HG03354 (cell line): ENCODE data around the gene CCNI.
"Not testable (repeated sequence)": the region's sequence is repeated elsewhere in the genome, so short reads cannot be mapped to it uniquely, and the experiment has no call there.

Source experiments
- ATAC-seq: cut with Tn5 transposase; IDR thresholded peaks from one replicate; pipeline ENCODE4 v1.9.1; 2021; ENCODE audit warnings: mild to moderate bottlenecking; ENCODE audit not compliant: unreplicated experiment, poor library complexity, severe bottlenecking

CCNI gene

DNA sequence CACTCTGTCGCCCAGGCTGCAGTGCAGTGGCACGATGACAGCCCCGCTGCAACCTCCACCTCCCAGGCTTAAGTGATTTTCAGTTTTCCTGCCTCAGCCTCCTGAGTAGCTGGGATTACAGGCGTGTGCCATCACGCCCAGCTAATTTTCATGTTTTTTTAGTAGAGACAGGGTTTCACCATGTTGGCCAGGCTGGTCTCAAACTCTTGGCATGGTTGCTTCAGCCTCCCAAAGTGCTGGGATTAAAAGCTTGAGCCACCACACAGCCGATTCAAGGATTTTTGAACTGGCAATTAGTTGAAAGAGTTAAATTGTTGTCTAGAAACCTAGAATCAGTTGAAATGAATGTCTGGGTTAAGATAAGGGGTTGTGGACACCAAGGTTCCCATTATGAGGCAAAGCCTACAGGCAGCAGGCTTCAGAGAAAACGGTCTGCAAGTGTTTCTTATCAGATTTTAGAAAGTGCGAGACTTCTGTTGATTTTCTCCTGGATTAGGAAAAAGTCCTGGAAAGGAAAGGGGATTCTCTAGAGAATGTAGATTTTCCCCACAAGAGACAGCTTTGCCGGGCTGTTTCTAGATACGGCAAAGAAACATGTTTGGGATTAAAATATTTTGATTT lies 8.3 kb upstream of the CCNI start:
- no peak for ATAC-seq

- no peak for ATAC-seq
Observed at GRCh38 chr4:77082886-77083608, 7.3 kb upstream of the CCNI start.

- ATAC-seq, result not testable (repeated sequence)
Observed at GRCh38 chr4:77080806-77081205, 5.0 kb upstream of the CCNI start.

DNA sequence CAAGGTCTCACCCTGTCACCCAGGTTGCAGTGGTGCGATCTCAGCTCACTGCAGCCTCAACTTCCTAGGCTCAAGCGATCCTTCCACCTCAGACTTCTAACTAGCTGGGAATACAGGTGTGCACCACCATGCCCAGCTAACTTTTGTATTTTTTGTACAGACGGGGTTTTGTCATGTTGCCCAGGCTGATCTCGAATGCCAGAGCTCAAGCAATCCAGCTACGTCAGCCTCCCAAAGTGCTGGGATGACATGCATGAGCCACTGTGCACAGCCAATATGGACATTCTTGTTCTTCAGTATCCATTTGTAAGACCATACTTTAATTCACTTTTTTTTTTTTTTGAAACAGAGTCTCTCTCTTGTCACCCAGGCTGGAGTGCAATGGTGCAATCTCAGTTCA lies 3.5 kb upstream of the CCNI start:
- no peak for ATAC-seq

GRCh38 chr4:77078401-77078800 lies 2.6 kb upstream of the CCNI start:
- ATAC-seq, result no peak

- no peak for ATAC-seq
Observed at GRCh38 chr4:77076889-77077635, 1.3 kb upstream of the CCNI start.

DNA sequence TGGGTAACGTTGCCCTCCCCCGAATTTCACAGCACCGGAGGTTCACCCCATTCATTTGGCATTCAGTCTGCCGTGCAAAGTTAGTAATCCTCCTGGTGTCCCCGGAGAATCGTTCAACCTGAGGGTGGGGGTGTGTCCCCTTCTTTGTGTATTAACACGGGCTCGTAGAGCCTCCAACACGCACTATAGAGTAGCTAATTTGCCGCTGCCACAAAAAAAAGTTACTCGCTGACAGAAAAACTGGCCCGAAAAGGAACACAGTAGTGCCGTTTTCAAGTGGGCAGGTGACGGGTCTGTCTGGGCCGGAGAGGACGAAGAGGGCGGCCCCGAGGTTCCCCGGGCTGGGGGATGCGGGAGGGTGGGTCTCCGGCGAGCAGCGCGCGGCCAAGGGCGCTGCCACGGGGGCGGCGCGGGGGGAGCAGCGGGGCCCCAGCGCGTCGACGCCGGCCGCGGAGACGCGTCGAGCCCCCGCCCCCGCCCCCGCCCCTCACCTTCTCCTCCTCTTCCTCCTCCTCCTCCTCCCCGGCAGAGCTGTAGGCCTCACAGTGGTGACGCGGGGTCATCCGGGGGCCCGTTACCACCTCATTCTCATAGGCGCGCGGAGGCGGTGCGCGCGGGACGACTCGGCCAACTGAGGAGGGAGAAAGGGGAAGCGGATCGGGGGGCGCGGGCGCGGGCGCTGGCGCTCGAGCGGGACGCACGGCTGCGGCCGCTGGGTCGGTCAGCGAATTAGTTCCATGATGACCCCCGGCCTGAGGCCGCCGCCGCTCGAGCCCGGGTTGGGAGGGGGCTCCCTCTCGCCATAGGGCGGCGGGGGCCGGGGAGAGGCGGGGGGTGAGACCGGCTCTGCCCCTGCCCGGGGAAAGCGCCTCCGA lies 571 bp downstream of the CCNI start:
- peak; percentile 66 for ATAC-seq

- no peak for ATAC-seq
Observed at GRCh38 chr4:77074381-77074831, 1.4 kb downstream of the CCNI start.

DNA sequence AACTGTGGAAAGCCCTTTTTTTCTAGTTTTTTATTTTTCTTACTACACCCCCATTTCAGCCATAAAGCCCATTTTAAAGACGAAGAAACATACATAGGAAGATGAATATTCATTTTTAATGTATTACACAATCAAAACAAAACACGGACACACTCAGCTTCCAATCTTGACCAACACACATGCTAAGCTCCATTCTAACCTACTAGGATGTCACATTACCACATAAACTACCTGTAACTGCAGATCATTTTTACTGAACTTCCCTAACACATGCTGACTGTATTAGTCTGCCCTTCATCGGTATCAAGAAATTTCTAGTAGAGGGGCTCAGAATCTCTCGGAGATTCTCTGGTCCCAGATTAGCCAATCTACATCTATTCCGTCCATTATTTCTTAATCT lies 1.8 kb downstream of the CCNI start:
- ATAC-seq, result no peak

GRCh38 chr4:77073106-77073809 lies 2.5 kb downstream of the CCNI start:
- no peak for ATAC-seq

GRCh38 chr4:77072195-77072753 lies 3.5 kb downstream of the CCNI start:
- no peak for ATAC-seq

DNA sequence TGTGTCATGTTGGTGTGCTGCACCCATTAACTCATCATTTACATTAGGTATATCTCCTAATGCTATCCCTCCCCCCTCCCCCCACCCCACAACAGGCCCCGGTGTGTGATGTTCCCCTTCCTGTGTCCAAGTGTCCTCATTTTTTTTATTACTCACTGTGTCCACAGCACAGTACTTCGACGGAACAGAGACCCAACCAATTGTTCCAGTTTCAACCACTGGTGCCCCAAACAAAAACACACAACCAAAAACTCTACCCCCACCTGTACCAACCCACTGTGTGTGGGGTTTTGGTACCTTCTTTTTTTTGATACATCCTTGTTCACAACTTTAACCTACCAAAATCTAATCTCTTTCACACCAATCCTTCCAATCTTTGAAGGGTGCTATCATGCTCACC lies 6.3 kb downstream of the CCNI start:
- not testable (repeated sequence) for ATAC-seq

DNA sequence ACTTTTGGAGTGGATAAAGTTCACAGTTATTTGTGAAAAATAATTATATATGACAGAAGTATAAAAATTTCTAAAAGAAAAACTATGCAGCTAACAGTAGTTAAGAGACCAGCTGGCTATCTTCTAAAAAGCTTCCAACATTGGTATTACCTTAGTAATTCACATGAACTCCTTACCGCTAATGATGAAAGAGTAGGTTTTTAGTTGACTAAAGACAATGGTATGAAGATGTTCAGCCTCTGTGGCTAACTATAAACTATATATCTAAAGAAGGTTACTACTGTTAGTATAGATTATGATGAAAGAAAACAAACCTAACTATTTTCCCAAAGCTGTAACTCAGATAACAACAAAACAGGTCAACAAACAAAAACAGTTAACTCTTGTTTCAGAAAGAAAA lies 10.4 kb downstream of the CCNI start:
- no peak for ATAC-seq

- ATAC-seq, result no peak
Observed at GRCh38 chr4:77062856-77063255, 12.9 kb downstream of the CCNI start.

DNA sequence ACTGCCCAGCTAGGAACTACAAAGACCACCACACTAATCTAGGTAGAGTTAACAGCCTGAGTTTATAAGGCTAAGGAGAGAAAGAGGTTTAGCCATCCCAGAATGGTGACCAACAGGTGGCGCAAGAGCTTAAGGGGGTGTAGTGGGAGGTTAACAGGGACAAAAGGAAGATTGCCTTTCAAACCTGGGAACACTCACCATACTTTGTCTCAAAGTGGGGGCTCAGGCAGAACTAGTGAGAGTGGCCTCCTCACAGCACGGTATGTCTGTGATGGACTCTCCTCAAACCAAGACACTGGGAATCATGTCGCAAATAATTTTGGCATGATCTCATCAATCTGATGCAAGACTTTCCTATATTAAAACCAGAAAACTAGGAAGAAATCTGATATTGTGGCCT lies 23.4 kb downstream of the CCNI start:
- ATAC-seq, result no peak

DNA sequence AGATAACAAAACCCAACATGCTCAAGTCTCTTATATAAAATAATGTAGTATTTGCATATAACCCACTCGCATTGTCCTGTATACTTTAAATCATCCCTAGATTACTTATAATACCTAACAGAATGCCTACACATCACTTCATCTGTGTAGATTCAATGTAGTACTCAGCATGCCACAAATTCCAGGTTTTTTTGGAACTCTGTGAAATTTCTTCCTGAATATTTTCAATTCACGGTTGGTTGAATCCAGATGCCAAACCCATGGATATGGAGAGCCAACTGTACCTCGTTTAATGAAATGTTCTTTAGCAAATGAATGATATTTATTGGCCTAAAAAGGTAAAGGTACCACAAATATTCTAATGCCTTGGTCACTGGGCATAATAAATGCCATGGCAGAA lies 24.8 kb downstream of the CCNI start:
- ATAC-seq, result no peak

GRCh38 chr4:77047037-77047436 lies 28.8 kb downstream of the CCNI start:
- peak; percentile 59 for ATAC-seq

GRCh38 chr4:77045490-77045889 lies 30.3 kb downstream of the CCNI start:
- ATAC-seq, result no peak
